Neural progenitor cell (in vitro differentiated cells): ENCODE measurements around the gene HOXC13.

Experiments
- EZH2 ChIP-seq: fragments of 200-600 bp; sonication (generic); IDR thresholded peaks from 2 replicates; pipeline ENCODE4 v1.6.1; 2017; ENCODE audit warnings: antibody characterized with exemption, mild to moderate bottlenecking, moderate library complexity
- EZH2phosphoT487 ChIP-seq: fragments of 200-600 bp; sonication (generic); IDR thresholded peaks from 2 replicates; pipeline ENCODE4 v1.6.1; 2017; ENCODE audit warnings: antibody characterized with exemption
- TF ChIP-seq, protein P1 (sequence below): fragments of 200-600 bp; sonication (generic); IDR thresholded peaks from 2 replicates; pipeline ENCODE4 v1.5.1; 2017; ENCODE audit warnings: antibody characterized with exemption, mild to moderate bottlenecking

- TF ChIP-seq EZH2: peak; percentile 88
- TF ChIP-seq, protein P1, sequence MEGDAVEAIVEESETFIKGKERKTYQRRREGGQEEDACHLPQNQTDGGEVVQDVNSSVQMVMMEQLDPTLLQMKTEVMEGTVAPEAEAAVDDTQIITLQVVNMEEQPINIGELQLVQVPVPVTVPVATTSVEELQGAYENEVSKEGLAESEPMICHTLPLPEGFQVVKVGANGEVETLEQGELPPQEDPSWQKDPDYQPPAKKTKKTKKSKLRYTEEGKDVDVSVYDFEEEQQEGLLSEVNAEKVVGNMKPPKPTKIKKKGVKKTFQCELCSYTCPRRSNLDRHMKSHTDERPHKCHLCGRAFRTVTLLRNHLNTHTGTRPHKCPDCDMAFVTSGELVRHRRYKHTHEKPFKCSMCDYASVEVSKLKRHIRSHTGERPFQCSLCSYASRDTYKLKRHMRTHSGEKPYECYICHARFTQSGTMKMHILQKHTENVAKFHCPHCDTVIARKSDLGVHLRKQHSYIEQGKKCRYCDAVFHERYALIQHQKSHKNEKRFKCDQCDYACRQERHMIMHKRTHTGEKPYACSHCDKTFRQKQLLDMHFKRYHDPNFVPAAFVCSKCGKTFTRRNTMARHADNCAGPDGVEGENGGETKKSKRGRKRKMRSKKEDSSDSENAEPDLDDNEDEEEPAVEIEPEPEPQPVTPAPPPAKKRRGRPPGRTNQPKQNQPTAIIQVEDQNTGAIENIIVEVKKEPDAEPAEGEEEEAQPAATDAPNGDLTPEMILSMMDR: no peak
- peak; percentile 84 for TF ChIP-seq EZH2phosphoT487
Observed at GRCh38 chr12:53975064-53975471, 36.4 kb downstream of the HOXC13 start.
